ENCODE measurements around the gene SLIT3. TPM values are rescaled to one million over a fixed set of nuclear protein-coding genes. Genes with fewer than 3 reads are reported as not detected.

SLIT3 gene
- total RNA-seq = 29.4 and 49.1 TPM in 2 replicates

GRCh38 chr5:169300468-169301385 is at the start of gene SLIT3:
Gene SLIT3 (minus strand): TSS chr5:169301139. CDS start chr5:169300709, 430 bp downstream.

